KOPT-K1 (cell line): ENCODE results near the gene MARK2.

Experiments used
- H3K27ac ChIP-seq: fragments of 200-600 bp; sonication (generic); 2 replicates; pipeline ENCODE4 v1.5.1; 2016; ENCODE audit warnings: antibody characterized with exemption, mild to moderate bottlenecking, low read depth, low read length; ENCODE audit not compliant: poor library complexity, severe bottlenecking
- H3K36me3 ChIP-seq: fragments of 200-600 bp; sonication (generic); 2 replicates; pipeline ENCODE4 v1.5.1; 2017; ENCODE audit warnings: antibody characterized with exemption, mild to moderate bottlenecking, low read length, moderate library complexity; ENCODE audit not compliant: insufficient read depth
- H3K9me3 ChIP-seq: fragments of 200-600 bp; sonication (generic); 2 replicates; pipeline ENCODE4 v1.5.1; 2017; ENCODE audit warnings: antibody characterized with exemption, low read length, mild to moderate bottlenecking; ENCODE audit not compliant: insufficient read depth, poor library complexity, severe bottlenecking

MARK2 gene

GRCh38 chr11:63923319-63923718 lies 84.4 kb downstream of the MARK2 start:
- Histone ChIP-seq H3K9me3 (no peaks in the 10 kb centered on the region), H3K36me3 (no peaks in the 10 kb centered on the region)

GRCh38 chr11:63929616-63930015 lies 90.7 kb downstream of the MARK2 start:
- H3K27ac ChIP-seq = no peak overlapping the region
- H3K9me3 ChIP-seq = no peaks in the 10 kb centered on the region
- H3K36me3 ChIP-seq = no peaks in the 10 kb centered on the region

More at GRCh38 chr11:63923319-63923718, 84.4 kb downstream of the MARK2 start:
- H3K27ac ChIP-seq = no peak overlapping the region

DNA sequence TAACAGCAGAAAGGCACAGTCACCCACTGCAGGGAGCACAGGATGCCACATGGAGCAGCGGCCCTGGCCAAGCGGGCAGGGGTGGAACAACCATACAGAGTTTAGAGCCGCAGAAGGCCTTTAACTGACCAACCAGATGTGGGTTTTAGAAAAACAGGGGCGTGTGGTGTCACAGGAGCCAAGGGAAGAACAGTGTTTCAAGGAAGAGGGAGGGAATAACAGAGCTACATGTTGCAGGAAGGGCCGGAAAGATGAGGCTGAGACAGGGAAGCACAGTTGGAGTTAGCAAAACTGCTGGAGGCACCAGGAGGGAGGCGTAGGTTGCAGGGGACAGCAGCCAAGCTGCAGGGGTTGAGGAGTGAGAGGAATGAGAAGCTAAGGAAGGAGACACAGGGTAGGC lies 92.1 kb downstream of the MARK2 start:
- Histone ChIP-seq H3K27ac (no peak overlapping the region), H3K36me3 (no peaks in the 10 kb centered on the region), H3K9me3 (no peaks in the 10 kb centered on the region)

- Histone ChIP-seq H3K9me3 (no peaks in the 10 kb centered on the region), H3K36me3 (no peaks in the 10 kb centered on the region), H3K27ac (no peak overlapping the region)
These were observed 93.0 kb downstream of the MARK2 start for GRCh38 chr11:63931876-63932275.

- no peaks in the 10 kb centered on the region for H3K36me3 ChIP-seq
- no peaks in the 10 kb centered on the region for H3K9me3 ChIP-seq
- no peak overlapping the region for H3K27ac ChIP-seq
These were observed 94.5 kb downstream of the MARK2 start for GRCh38 chr11:63933459-63933858.

DNA sequence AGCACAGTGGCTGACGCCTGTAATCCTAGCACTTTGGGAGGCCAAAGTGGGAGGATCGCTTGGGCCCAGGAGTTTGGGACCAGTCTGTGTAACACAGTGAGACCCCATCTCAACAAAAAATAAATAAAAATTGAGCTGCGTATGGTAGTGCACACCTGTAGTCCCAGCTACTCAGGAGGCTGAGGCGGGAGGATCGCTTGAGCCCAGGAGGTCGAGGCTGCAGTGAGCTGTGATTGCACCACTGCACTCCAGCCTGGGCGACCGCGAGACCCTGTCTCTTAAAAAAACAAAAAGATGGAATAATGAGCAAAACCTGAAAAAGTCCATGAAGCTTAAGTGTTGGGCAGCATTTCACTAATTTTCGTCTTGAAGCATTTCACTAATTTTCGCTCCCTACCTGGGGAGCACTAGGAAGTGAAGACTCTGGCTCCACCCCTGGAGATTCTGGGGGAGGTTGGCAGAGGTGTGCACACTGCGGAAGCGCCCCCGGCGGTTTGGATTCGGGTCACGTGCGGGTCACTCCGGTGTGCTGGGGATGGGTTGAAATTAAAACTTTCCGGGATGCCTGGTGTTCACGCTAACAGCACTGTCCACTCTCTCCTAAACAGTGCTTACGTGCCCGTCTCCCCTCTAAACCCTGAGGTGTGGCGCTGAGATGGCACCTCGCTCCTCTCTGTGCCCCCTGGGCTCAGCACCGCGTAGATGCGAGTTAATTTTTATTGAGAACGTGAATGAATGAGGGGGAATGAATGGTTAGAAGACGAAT lies 99.0 kb downstream of the MARK2 start:
- no peaks in the 10 kb centered on the region for H3K9me3 ChIP-seq
- peaks cover 14% of the 10 kb centered on the region for H3K36me3 ChIP-seq
- peak overlapping the region; percentile 45 for H3K27ac ChIP-seq

- H3K27ac ChIP-seq = peak within 1 kb of the TSS; percentile 80
- H3K36me3 ChIP-seq = peaks cover 18% of the 10 kb centered on the region
- no peaks in the 10 kb centered on the region for H3K9me3 ChIP-seq
These were observed 99.8 kb downstream of the MARK2 start, which contains the start of gene NAA40 for GRCh38 chr11:63938479-63939396. Gene NAA40 (plus strand): TSS chr11:63939002. CDS start chr11:63939097, 95 bp downstream.

GRCh38 chr11:63939397-63939891 lies 100.5 kb downstream of the MARK2 start:
- Histone ChIP-seq H3K9me3 (no peaks in the 10 kb centered on the region), H3K36me3 (peaks cover 18% of the 10 kb centered on the region), H3K27ac (peak overlapping the region; percentile 80)

DNA sequence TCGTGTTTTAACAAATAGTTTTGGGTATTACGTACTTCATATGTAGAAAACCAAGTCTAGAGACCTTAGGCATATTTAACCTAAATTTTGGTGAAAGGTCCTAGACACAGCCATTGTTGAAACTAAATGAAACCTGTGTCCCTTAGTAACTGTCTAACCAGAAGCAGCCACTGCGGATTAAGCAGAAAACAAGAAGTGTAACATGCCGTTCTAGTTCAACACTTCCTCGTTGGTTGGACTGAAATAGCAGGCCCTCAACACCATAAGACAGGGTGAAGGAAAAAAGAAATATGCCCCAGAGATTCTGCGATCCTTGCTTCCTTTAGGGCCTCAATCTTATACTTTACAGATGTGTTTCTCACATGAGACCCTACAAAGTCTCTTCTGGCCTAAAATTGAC lies 101.9 kb downstream of the MARK2 start:
- H3K36me3 ChIP-seq = peaks cover 29% of the 10 kb centered on the region
- H3K27ac ChIP-seq = no peak overlapping the region
- no peaks in the 10 kb centered on the region for H3K9me3 ChIP-seq

DNA sequence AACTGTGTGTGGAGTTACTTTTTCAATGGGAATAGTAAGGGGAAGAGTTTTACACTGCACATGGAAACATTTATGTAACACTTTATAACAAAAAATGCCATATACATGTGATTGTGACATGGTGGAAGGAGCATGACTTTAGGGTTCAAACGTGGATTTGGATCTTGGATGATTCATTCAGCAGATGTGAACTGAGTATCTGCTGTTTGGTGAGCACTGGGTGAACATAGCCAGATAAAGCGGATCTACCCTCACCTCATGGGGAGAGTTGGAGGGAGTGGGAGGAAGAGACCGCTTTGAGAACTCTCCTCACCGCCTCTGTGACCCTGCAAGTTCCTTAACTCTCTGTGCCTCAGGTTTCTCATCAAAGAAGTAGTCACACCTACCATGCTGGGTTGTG lies 103.0 kb downstream of the MARK2 start:
- Histone ChIP-seq H3K36me3 (peaks cover 40% of the 10 kb centered on the region), H3K9me3 (no peaks in the 10 kb centered on the region), H3K27ac (no peak overlapping the region)

GRCh38 chr11:63942803-63943202 lies 103.9 kb downstream of the MARK2 start:
- Histone ChIP-seq H3K9me3 (no peaks in the 10 kb centered on the region), H3K36me3 (peaks cover 47% of the 10 kb centered on the region), H3K27ac (no peak overlapping the region)

DNA sequence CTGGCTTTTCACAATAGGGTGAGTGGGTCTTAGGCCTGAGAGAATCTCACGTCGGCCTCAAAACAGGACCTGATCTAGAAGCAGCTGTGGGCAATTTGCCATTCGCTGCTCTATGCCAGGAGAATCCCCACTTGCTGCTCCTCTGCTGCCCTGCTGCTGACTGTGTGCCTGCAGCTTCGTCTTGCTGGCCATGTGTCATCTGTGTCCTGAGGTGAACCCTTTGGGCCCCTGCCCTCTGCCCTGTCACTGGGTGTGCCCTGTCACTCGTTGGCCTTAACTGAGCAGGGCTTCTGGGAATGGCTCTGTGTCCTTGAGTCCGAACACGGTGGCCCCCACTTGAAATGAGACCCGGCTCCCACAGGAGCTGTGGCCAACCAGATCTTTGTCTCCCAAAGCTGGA lies 106.1 kb downstream of the MARK2 start:
- peaks cover 67% of the 10 kb centered on the region for H3K36me3 ChIP-seq
- H3K9me3 ChIP-seq = no peaks in the 10 kb centered on the region
- no peak overlapping the region for H3K27ac ChIP-seq

DNA sequence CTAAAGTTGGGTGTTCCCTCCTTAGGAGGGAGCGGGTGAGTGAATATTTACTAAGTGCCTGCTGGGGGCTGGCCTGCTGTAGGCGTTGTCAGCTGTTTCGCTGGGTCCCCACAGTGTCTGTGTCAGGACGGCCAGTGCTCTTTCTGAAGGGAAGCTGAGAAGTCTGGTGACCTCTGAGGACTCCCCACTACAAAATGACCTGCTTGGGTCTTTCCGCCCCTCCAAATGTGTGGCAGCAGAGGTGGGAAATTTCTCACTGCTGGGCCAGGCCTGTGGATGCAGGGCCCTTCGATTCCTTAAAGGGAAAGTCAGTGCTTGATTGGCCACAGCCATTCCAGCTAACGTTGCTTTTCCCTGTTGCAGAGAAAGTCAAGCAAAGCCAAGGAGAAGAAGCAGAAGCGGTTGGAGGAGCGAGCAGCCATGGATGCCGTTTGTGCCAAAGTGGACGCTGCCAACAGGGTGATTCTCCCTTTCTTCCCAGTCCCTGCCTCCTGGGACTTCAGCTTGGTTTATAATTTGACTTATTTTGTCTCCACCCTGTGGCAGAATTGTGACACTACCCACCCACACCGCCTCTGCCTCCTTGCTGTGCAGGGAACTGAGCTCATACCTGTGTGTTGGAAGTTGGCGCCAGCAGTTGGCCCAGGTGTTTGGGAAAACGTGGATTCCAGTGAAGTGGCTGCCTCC lies 106.7 kb downstream of the MARK2 start:
- no peaks in the 10 kb centered on the region for H3K9me3 ChIP-seq
- H3K27ac ChIP-seq = no peak overlapping the region
- H3K36me3 ChIP-seq = peaks cover 73% of the 10 kb centered on the region

- H3K27ac ChIP-seq = peak overlapping the region; percentile 50
These were observed 113.0 kb downstream of the MARK2 start for GRCh38 chr11:63951779-63952536.

More at GRCh38 chr11:63951779-63952536, 113.0 kb downstream of the MARK2 start:
- Histone ChIP-seq H3K9me3 (no peaks in the 10 kb centered on the region), H3K36me3 (peaks cover 87% of the 10 kb centered on the region)
